KBM-7 (cell line): Measurements from ENCODE around the gene PLCD1.
"Not testable (repeated sequence)": the region's sequence is repeated elsewhere in the genome, so short reads cannot be mapped to it uniquely, and the experiment has no call there.

Experiments used
- DNase-seq: peaks from one replicate; pipeline ENCODE4 v3.0.0-alpha.2; 2015
- in situ Hi-C: fragments of 300-500 bp; cut with MboI; formaldehyde crosslinking; loops from 2 replicates; pipeline ENCODE4 v1.14.3; 2020; ENCODE audit warnings: low sequenced_read_pairs, low pct_unique_long_range_greater_than_20kb, mixed read lengths

Gene PLCD1

GRCh38 chr3:37991823-37992222, 37.6 kb downstream of the PLCD1 start:
- DNase-seq = no peak
- in situ Hi-C loops = no loop called here

DNA sequence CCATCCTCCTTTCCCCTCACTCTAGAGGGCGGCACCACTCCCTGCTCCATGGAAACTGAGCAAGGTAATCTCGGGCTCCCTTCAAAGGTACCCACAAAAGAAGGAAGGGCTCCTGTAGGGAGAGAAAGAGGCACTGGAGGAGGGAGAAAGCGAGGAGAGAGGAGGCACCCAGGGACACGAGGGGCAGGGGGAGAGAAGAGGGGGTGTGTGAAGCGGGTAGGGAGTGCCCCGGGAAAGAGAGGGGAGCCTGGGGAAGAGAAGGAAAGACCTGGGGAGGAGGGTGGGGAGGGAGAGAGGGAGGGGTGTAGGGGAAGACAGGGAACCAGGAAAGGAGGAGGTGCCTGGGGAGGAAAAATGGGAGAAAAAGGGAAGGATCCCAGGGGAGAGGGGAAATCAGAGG, 38.3 kb downstream of the PLCD1 start:
- no peak for DNase-seq
- in situ Hi-C loops = no loop called here

DNA sequence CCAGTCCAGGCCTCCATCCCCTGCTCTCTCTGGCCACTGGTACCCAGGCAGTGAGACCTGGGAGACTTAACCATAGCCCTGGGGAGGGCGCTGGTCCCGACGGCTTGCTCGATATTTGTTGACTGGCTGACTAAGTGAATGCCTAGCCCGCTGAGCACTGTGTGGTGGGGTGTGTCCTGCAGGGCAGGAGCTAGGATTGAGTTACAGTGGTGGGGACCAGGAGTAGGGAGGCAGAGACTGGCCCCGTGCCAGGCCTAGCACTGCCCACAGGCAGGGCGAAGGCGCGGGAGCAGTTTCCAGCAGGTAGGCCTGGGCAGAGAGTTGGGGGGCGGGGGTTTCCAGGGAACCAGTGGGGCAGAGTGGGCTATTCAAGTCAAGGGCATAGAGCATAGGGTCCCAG, 38.9 kb downstream of the PLCD1 start, which contains the start of gene VILL:
Gene VILL, plus strand, starts transcription at position 260 of the 400 bp plus-strand sequence. CDS start 2,887 bp downstream, outside the sequence.
- in situ Hi-C loops = no loop called here
- DNase-seq = no peak

DNA sequence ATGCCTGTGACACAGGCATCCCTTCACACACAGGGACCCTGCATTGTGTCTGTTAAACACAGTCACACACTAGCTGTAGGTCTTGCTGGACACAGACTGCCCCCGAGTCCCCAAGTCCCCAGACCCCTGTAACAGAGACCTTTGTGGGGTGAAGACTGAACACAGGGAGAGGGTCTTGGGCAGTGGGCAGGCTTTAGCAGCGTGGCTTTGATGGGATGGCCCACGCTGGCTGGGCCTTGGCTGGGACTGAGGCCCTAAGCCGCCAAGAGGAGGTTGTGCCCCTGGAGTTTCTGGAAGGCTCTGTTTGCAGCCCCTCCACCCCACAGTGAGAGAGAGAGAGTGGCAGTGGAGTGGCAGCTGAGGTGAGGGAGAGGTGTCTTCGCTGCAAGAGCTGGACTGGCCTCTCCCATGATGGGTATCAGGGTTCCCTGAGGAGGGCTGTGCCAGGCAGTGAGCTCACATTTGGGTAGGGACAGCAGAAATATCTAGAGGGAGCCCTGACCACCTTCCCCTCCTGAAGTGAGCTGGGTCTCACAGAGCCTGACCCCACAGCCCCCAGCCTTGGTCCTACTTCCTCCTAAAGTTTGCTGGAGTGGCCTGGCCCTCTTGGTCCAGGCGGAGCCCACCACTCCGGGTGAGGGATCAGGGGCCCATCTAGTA, 39.5 kb downstream of the PLCD1 start:
- no peak for DNase-seq
- in situ Hi-C loops = no loop called here

DNA sequence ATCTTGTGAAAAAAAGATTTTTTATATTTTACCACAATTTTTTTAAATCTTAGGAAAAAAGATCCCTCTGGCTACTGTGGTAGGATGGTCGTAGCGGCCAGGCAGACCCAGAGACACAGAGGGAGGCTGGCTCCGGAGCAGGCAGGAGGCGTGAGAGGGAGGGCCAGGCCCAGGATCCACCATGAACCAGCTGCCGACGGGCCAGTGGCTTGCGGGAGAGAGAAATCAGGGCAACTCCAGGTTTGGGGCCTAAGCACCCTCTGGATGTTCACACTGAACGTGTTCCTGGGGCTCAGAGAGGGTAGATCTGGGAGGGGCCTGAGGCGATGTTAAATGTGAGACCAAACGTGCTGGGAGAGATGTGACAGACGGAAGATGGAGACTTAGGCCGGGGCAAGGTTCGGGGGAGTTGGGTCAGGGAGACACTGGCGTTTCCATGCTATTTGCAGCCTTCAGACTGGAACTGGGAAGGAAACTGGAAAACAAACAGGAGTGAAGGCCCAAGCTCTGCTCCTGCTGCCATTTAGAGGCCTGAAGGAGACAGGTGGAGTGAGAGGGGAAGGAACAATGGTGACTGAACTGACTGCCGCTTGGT, 40.4 kb downstream of the PLCD1 start:
- DNase-seq = no peak
- in situ Hi-C loops = no loop called here

DNA sequence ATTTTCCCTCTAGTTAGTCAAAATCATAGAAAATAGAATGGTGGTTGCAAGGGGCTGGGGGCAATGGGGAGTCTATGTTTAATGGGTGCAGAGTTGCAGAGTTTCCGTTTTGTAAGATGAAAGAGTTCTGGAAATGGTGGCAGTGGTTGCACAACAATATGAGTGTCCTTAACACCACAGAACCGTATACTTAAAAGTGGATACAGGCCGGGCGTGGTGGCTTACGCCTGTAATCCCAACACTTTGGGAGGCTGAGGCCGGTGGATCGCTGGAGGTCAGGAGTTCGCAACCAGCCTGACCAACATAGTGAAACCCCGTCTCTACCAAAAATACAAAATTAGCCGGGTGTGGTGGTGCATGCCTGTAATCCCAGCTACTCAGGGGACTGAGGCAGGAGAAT, 41.1 kb downstream of the PLCD1 start:
- DNase-seq, in situ Hi-C loops: not testable (repeated sequence)

GRCh38 chr3:37987751-37988179, 41.7 kb downstream of the PLCD1 start:
- in situ Hi-C loops = no loop called here
- DNase-seq = no peak

GRCh38 chr3:37987315-37987697, 42.1 kb downstream of the PLCD1 start:
- no peak for DNase-seq
- in situ Hi-C loops = no loop called here

DNA sequence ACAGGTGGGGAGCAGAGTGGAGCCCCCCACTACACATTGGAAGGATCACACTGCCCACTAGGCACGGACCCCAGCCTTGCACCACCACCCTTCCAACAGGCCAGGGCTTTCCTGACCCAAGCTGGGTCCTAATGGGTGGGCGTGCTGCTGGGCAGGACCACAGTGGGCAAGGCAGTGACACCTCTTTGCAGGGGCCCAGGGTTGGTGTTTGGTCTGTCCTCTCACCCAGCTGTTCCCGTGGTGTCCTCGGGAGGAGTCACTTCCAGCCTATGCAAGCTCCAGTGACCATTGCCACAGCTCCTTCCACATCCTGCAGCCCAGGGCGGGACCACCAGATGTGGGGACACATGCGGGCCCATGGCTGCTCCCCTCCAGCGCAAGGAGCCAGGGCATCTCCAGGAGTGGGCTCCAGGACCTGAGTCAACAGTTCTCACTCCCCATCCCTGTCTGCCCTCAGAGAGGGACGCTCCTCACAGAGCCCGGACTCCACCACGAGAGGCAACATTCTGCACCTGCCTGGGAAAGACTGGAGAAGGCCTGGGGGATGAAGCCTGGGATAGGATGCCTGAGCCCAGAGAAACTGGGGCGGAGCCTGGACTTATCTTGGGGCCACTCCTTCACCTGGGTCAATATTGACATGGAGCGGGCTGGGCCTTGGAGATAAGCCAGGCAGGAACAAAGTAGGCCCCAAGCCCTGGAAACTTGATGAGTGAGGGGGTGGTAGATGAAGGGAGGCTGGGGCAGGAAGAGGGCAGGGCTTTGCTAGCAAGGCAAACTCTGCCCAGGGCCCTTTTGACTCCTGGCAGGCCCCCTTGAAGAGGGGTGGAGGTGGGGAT, 42.7 kb downstream of the PLCD1 start:
- DNase-seq = no peak
- in situ Hi-C loops = no loop called here

DNA sequence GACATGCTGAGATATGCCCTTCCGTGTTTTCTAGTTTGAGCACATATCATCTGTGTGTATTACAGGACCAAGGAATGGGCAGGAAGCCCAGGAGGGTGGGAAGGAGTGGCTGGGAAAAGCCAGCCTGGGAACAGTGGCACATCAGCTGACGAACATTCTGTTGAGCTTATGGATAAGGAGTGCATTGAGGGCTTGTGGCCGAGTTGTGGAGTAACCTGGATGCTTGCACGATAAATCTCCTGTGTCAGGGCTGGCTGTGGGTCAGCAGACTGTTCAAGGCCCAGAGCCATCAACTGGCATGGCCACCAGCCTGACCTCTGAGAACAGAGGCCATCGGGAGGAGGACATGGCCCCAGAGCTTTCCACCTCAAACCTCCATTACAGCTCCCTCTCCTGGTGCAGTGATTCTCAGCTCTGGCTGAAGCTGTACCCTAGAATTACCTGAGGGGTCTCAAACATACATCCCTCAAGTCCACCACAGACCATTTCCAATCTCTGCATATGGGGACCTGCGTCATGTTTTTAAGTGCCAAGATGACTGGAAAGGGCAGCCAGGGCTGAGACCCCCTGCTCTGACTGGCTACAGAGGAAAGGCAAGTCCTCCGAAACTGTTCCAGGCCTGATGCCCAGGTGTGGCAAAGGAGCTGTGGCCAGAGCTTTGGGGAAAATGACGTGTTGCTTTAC, 43.7 kb downstream of the PLCD1 start:
- no peak for DNase-seq
- in situ Hi-C loops = no loop called here

GRCh38 chr3:37984596-37984995, 44.8 kb downstream of the PLCD1 start:
- in situ Hi-C loops = no loop called here

DNA sequence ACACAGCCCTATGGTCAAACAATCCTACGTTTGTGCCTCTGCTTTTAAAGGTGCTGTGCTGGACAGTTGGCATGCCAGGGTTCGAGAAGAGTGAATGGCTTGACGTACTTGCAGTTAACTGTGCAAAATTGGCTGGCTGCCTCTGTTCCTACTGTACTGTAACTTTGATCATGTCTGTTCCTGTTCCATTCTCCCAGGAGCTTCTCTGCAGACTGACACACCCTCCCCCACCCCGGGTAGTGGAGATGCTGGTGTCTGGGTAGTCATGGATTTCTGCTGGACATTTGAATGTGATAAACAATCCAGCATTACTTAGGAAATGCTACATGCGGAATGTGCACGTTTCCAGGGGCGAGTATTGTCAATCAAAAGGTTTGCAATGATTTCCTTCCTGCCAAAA, 45.4 kb downstream of the PLCD1 start:
- no peak for DNase-seq
- in situ Hi-C loops = no loop called here

More at GRCh38 chr3:37984596-37984995, 44.8 kb downstream of the PLCD1 start:
- DNase-seq = no peak

GRCh38 chr3:37982331-37982730, 47.1 kb downstream of the PLCD1 start:
- DNase-seq = no peak
- in situ Hi-C loops = no loop called here

DNA sequence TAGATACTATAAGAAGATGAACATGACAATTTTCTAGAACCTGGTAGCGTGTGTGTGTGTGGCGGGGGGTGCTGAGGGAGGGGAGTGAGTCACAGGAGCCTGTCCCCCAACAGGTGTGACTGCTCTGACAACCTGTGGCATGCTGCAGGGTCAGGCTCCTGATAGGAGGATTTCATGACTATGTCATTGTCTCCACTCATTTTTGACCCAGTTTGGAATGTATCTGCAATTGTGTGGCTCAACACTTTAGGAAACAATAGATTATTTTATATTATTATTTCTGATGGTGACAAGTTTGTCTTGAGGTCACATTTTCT, 48.1 kb downstream of the PLCD1 start:
- in situ Hi-C loops = no loop called here

GRCh38 chr3:37980462-37981347, 48.7 kb downstream of the PLCD1 start:
- in situ Hi-C loops = no loop called here
- no peak for DNase-seq

More for the DNA sequence above, 48.1 kb downstream of the PLCD1 start:
- DNase-seq = no peak

GRCh38 chr3:37979541-37980461, 49.6 kb downstream of the PLCD1 start:
- no peak for DNase-seq
- in situ Hi-C loops = loop anchor here (10.0 kb wide), 1 partner anchor 125 kb away; no protein-coding TSS in a partner anchor

- peak; percentile 59 for DNase-seq
- in situ Hi-C loops = loop anchor here (10.0 kb wide), 1 partner anchor 120 kb away; no protein-coding TSS in a partner anchor
Observed at GRCh38 chr3:37974121-37975083, 55.0 kb downstream of the PLCD1 start.
